HEK293 (cell line): ENCODE results near the gene OR6B3.

Experiments used
- HOXC10 ChIP-seq: sonication (generic); formaldehyde crosslinking; IDR thresholded peaks from 2 replicates; pipeline ENCODE4 v1.8.1; 2023; ENCODE audit warnings: mild to moderate bottlenecking, missing genetic modification reagents
- PATZ1 ChIP-seq: fragments of 450-650 bp; formaldehyde crosslinking; IDR thresholded peaks from 2 replicates; pipeline ENCODE4 v1.5.1; 2016; ENCODE audit warnings: missing biosample characterization, missing genetic modification characterization
- REST ChIP-seq: fragments of 450-650 bp; formaldehyde crosslinking; IDR thresholded peaks from 2 replicates; pipeline ENCODE4 v1.5.1; 2016; ENCODE audit warnings: missing biosample characterization, missing genetic modification characterization
- SCRT1 ChIP-seq: fragments of 450-650 bp; formaldehyde crosslinking; IDR thresholded peaks from 2 replicates; pipeline ENCODE4 v1.5.1; 2016; ENCODE audit warnings: missing biosample characterization, missing genetic modification characterization, borderline replicate concordance
- SP2 ChIP-seq: fragments of 450-650 bp; formaldehyde crosslinking; IDR thresholded peaks from 2 replicates; pipeline ENCODE4 v1.5.1; 2016; ENCODE audit warnings: missing biosample characterization, missing genetic modification characterization
- ZBTB1 ChIP-seq: fragments of 450-650 bp; formaldehyde crosslinking; IDR thresholded peaks from 2 replicates; pipeline ENCODE4 v1.5.1; 2016; ENCODE audit warnings: missing biosample characterization, missing genetic modification characterization
- ZBTB21 ChIP-seq: fragments of 450-650 bp; formaldehyde crosslinking; IDR thresholded peaks from 2 replicates; pipeline ENCODE4 v1.5.1; 2017; ENCODE audit warnings: missing biosample characterization, missing genetic modification characterization
- ZNF175 ChIP-seq: fragments of 450-650 bp; formaldehyde crosslinking; IDR thresholded peaks from 2 replicates; pipeline ENCODE4 v1.5.1; 2016; ENCODE audit warnings: missing biosample characterization, missing genetic modification characterization
- ZNF530 ChIP-seq: fragments of 450-650 bp; formaldehyde crosslinking; IDR thresholded peaks from 2 replicates; pipeline ENCODE4 v1.5.1; 2016; ENCODE audit warnings: low read depth, missing biosample characterization, missing genetic modification characterization
- ZNF629 ChIP-seq: fragments of 450-650 bp; formaldehyde crosslinking; IDR thresholded peaks from 2 replicates; pipeline ENCODE4 v1.5.1; 2017; ENCODE audit warnings: missing biosample characterization, missing genetic modification characterization
- ZSCAN30 ChIP-seq: fragments of 450-650 bp; IDR thresholded peaks from 2 replicates; pipeline ENCODE4 v1.5.1; 2018; ENCODE audit warnings: missing biosample characterization, mild to moderate bottlenecking, missing genetic modification characterization, moderate library complexity
- ZSCAN4 ChIP-seq: fragments of 450-650 bp; formaldehyde crosslinking; IDR thresholded peaks from 2 replicates; pipeline ENCODE4 v1.5.1; 2017; ENCODE audit warnings: missing biosample characterization, missing genetic modification characterization
- TF ChIP-seq, protein P1 (sequence below): fragments of 450-650 bp; formaldehyde crosslinking; IDR thresholded peaks from 2 replicates; pipeline ENCODE4 v1.5.1; 2016; ENCODE audit warnings: missing biosample characterization, missing genetic modification characterization

GRCh38 chr2:240013343-240013742 is 40.0 kb downstream of the OR6B3 start:
- TF ChIP-seq ZBTB21 (tag by site-specific recombination) (no peak), ZSCAN30 (tag by site-specific recombination) (no peak), ZBTB1 (tag by site-specific recombination) (no peak), ZNF530 (tag by site-specific recombination) (no peak), ZNF629 (tag by site-specific recombination) (no peak), SCRT1 (no peak), ZNF175 (no peak), REST (tag by site-specific recombination) (no peak), PATZ1 (tag by site-specific recombination) (no peak), HOXC10 (CRISPR knock-in tag) (no peak), SP2 (tag by site-specific recombination) (no peak), ZSCAN4 (tag by site-specific recombination) (no peak)
- TF ChIP-seq, protein P1, sequence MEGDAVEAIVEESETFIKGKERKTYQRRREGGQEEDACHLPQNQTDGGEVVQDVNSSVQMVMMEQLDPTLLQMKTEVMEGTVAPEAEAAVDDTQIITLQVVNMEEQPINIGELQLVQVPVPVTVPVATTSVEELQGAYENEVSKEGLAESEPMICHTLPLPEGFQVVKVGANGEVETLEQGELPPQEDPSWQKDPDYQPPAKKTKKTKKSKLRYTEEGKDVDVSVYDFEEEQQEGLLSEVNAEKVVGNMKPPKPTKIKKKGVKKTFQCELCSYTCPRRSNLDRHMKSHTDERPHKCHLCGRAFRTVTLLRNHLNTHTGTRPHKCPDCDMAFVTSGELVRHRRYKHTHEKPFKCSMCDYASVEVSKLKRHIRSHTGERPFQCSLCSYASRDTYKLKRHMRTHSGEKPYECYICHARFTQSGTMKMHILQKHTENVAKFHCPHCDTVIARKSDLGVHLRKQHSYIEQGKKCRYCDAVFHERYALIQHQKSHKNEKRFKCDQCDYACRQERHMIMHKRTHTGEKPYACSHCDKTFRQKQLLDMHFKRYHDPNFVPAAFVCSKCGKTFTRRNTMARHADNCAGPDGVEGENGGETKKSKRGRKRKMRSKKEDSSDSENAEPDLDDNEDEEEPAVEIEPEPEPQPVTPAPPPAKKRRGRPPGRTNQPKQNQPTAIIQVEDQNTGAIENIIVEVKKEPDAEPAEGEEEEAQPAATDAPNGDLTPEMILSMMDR (tag by site-specific recombination) = no peak
